GM21825 (cell line): ENCODE data around the gene CASTOR2.
"Not testable (repeated sequence)": the region's sequence is repeated elsewhere in the genome, so short reads cannot be mapped to it uniquely, and the experiment has no call there.

Experiments used
- ATAC-seq: cut with Tn5 transposase; IDR thresholded peaks from one replicate; pipeline ENCODE4 v1.9.1; 2021; ENCODE audit warnings: mild to moderate bottlenecking, moderate library complexity; ENCODE audit not compliant: unreplicated experiment

CASTOR2 gene

GRCh38 chr7:75050501-75050900 lies 86.0 kb downstream of the CASTOR2 start:
- ATAC-seq = no peak

- ATAC-seq = no peak
Observed at GRCh38 chr7:75054744-75055143, 90.2 kb downstream of the CASTOR2 start.

GRCh38 chr7:75055155-75055554 lies 90.7 kb downstream of the CASTOR2 start:
- ATAC-seq = no peak

- no peak for ATAC-seq
Observed at GRCh38 chr7:75055830-75056772, 91.6 kb downstream of the CASTOR2 start.

GRCh38 chr7:75058406-75058805 lies 93.9 kb downstream of the CASTOR2 start:
- no peak for ATAC-seq

GRCh38 chr7:75064291-75064690 lies 99.8 kb downstream of the CASTOR2 start:
- no peak for ATAC-seq

- no peak for ATAC-seq
Observed at GRCh38 chr7:75064801-75065200, 100.3 kb downstream of the CASTOR2 start.

GRCh38 chr7:75066521-75066920 lies 102.0 kb downstream of the CASTOR2 start:
- ATAC-seq = no peak

GRCh38 chr7:75072981-75073283 lies 108.4 kb downstream of the CASTOR2 start:
- ATAC-seq = no peak

- ATAC-seq = not testable (repeated sequence)
Observed at GRCh38 chr7:75074262-75074641, 109.7 kb downstream of the CASTOR2 start.
